Transverse colon (tissue), 3 donors: ENCODE measurements around the gene ZNF860.

ENCODE experiments used
- POLR2A ChIP-seq: fragments of 450-650 bp; IDR thresholded peaks from one replicate; pipeline ENCODE4 v1.6.1; 2016; ENCODE audit warnings: antibody characterized with exemption, mild to moderate bottlenecking, moderate library complexity
- TF ChIP-seq, protein P1 (sequence below), 5 experiments: fragments of 200-600 bp in 3 of 5; fragments of 450-650 bp in 2 of 5; sonication (generic) in 3 of 5; IDR thresholded peaks; 1 replicate in 2 of 5; 2 replicates in 3 of 5; pipeline ENCODE4 v1.5.1; 2016 to 2017; ENCODE audit warnings: antibody characterized with exemption in 5 of 5, inconsistent platforms in 3 of 5, mild to moderate bottlenecking in 2 of 5, moderate library complexity in 1 of 5

- TF ChIP-seq, protein P1, sequence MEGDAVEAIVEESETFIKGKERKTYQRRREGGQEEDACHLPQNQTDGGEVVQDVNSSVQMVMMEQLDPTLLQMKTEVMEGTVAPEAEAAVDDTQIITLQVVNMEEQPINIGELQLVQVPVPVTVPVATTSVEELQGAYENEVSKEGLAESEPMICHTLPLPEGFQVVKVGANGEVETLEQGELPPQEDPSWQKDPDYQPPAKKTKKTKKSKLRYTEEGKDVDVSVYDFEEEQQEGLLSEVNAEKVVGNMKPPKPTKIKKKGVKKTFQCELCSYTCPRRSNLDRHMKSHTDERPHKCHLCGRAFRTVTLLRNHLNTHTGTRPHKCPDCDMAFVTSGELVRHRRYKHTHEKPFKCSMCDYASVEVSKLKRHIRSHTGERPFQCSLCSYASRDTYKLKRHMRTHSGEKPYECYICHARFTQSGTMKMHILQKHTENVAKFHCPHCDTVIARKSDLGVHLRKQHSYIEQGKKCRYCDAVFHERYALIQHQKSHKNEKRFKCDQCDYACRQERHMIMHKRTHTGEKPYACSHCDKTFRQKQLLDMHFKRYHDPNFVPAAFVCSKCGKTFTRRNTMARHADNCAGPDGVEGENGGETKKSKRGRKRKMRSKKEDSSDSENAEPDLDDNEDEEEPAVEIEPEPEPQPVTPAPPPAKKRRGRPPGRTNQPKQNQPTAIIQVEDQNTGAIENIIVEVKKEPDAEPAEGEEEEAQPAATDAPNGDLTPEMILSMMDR (IDR thresholded peaks at IDR 0.05) = no peak
- no peak for TF ChIP-seq POLR2A
Observed at GRCh38 chr3:32041316-32041715, 59.8 kb downstream of the ZNF860 start.
